Spinal cord (tissue), 10 donors: ENCODE results near the gene COL13A1. TPM values are rescaled to one million over a fixed set of nuclear protein-coding genes. Genes with fewer than 3 reads are reported as not detected.
A peak's percentile ranks its signal among the peaks of the same experiment; 100 is the strongest.

Experiments
- DNase-seq, 6 donors: peaks; one replicate each; pipeline versions ENCODE4 v3.0.0 to v3.0.0-alpha.2; 2013 to 2015; ENCODE audit warnings: low spot score in 6 of 6, low read depth in 4 of 6
- H3K27ac ChIP-seq: one replicate; pipeline ENCODE4 v1.5.1; 2013; ENCODE audit warnings: low read depth, low read length, control low read depth
- H3K27me3 ChIP-seq: one replicate; pipeline ENCODE4 v1.6.1; 2013; ENCODE audit warnings: low read length; ENCODE audit not compliant: control insufficient read depth, insufficient read depth
- H3K36me3 ChIP-seq: one replicate; pipeline ENCODE4 v1.6.1; 2013; ENCODE audit warnings: low read length; ENCODE audit not compliant: control insufficient read depth, insufficient read depth
- H3K4me1 ChIP-seq: one replicate; pipeline ENCODE4 v1.6.1; 2013; ENCODE audit warnings: low read length; ENCODE audit not compliant: control insufficient read depth, insufficient read depth
- H3K4me3 ChIP-seq: one replicate; pipeline ENCODE4 v1.5.1; 2013; ENCODE audit warnings: low read depth, low read length, control low read depth
- H3K9me3 ChIP-seq: one replicate; pipeline ENCODE4 v1.6.1; 2013; ENCODE audit warnings: low read length; ENCODE audit not compliant: control insufficient read depth, insufficient read depth
- WGBS: methylation state at CpG from one replicate; pipeline ENCODE4 v1.1.5; 2013; ENCODE audit warnings: missing lambda C conversion rate; ENCODE audit not compliant: insufficient coverage; 5-methylcytosine and 5-hydroxymethylcytosine counted together
- polyA plus RNA-seq, 2 donors: library from polyadenylated mRNA; unstranded; fragments of 120-200 nt; gene quantifications; one replicate each; pipeline ENCODE4 v1.2.1, GENCODE V29; 2013; ENCODE audit not compliant: insufficient read length in 2 of 2
- total RNA-seq, 2 donors: library from RNA; depleted of rRNA in 1 of 2; stranded (reverse); fragments of 120-200 nt in 1 of 2; fragments of >200 nt in 1 of 2; gene quantifications; one replicate each; pipeline versions ENCODE4 v1.2.3 to v1.2.4, GENCODE V29; 2013 to 2014
- donor health status: healthy.

Gene COL13A1
- total and polyA plus RNA-seq, 4 donors: 11.4 to 44.0 (median 22.1) TPM

DNA sequence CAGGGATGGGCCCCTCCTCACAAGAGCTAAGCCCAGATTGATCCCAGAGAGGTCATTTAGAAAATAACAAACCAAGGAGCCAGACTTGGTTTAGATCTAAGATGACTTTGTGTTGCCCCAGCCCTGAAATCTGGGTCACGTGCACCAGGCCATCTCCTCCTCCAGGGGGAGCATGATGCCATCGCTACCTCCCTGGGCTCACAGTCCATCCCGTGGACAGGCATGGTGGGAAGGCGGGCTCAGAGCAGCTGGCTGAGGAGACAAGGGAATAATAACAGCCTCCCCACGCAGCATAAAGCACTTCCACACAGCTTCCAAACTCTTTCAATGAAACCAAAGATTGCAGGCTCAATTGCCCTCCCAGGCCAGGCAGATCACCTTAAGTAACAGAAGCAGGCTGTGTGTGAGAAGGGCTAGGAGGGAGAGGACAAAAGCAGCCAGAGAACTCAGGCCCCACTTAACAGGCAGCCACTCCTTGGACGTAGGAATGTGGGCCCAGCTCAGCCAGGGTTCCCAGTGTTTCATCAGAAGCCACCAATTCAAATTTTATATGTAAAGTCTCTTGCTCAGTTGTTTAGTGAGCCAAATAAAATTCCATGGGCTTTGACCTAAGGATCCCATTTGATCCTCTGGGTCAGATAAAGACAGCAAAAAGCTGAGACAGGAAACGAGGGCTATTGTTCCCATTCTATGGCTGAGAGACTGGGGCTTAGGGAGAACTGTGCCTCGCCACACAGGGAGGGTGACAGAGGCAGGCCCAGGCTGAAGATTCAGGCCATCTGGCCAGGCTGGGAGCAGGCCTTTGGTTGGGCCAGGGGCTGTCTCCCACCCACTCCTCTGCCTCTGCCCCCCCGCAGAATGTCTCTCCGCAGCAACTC is 100.2 kb downstream of the COL13A1 start:
- Histone ChIP-seq H3K4me1 (peaks cover 35% of the 10 kb centered on the region), H3K27me3 (no peaks in the 10 kb centered on the region), H3K9me3 (no peaks in the 10 kb centered on the region), H3K4me3 (no peak overlapping the region), H3K36me3 (no peaks in the 10 kb centered on the region), H3K27ac (no peak overlapping the region)
- WGBS: 60% methylated on average over 7 of the region's 10 CpGs
- peak in 1 of 6 donors; percentile 66 for DNase-seq

DNA sequence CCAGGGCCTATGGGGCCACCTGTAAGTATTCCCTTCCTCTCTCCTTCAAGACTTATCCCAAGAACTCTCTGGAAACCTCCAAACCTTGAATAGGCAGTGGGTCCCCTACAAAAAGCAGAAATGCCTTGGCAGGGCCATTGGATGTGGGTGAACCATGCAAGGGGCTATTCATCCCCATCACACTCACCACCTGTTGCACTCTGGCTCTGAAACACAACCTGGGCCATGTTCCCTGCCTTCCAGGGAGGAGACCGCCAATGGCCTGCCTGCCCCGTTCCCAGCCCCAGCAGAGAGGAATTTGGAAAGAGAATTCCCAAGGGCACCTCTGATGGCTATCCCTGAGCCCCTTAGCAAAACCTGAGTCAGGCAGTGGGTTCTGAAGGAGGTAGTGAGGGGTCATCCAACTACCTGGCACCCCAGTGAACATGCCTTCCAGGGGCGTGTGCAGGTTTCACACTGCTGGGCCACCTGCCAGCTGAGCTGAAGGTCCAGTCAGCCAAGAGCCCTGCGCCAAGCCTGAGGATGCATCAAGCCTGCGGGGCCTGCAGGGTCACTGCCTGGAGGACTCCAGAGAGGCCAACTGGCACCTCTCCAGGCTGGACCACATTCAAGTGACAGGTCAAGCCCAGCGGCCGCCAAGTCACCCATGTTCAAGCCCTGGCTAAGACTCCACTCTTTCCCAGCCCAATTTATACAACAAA is 101.3 kb downstream of the COL13A1 start:
- Histone ChIP-seq H3K36me3 (no peaks in the 10 kb centered on the region), H3K9me3 (no peaks in the 10 kb centered on the region), H3K27ac (no peak overlapping the region), H3K4me3 (no peak overlapping the region), H3K27me3 (peaks cover 1% of the 10 kb centered on the region), H3K4me1 (peaks cover 27% of the 10 kb centered on the region)
- no peak for DNase-seq
- 80% methylated on average over 4 of the region's 7 CpGs for WGBS

DNA sequence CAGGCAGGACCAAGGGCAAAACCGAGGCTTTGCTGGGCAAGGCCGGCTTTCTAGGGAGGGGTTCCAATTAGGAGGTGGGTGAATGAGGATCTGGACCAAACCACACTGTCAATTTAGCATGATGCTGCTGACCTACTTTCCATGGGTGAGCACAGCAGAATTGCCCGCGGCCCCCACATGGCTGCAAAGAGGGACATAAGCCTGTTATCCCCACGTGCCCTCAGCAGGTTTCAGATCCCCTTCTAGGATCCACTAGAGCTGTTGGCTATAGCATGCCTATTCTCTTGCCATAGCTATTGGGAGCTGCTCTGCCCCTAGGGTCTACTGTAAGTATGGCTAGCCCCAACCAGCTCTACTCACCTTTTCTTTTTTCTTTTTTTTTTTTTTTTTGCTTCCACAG is 102.8 kb downstream of the COL13A1 start:
- H3K4me1 ChIP-seq: peaks cover 27% of the 10 kb centered on the region
- WGBS: 95% methylated on average over 4 of the region's 5 CpGs
- DNase-seq: no peak
- no peaks in the 10 kb centered on the region for H3K9me3 ChIP-seq
- H3K36me3 ChIP-seq: no peaks in the 10 kb centered on the region
- no peak overlapping the region for H3K4me3 ChIP-seq
- H3K27me3 ChIP-seq: peaks cover 2% of the 10 kb centered on the region
- H3K27ac ChIP-seq: no peak overlapping the region

DNA sequence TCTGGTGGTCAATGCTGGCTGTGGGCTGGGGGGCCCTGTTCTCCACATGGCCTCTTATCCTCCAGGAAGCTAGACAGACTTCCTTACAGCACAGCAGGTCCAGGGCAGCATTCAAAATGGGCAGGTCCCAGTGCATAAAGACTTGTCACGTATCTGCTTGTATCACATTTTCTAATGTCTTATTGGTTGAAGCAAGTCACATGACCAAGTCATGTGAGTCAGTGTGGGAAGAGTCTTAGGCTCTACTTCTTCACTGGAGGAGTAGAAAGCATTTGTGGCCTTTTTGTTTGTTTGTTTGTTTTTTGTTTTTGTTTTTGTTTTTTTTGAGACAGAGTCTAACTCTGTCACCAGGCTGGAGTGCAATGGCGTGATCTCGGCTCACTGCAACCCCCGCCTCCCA is 104.7 kb downstream of the COL13A1 start:
- H3K9me3 ChIP-seq: no peaks in the 10 kb centered on the region
- peaks cover 33% of the 10 kb centered on the region for H3K4me1 ChIP-seq
- 97% methylated on average over 4 of the region's 4 CpGs for WGBS
- no peak overlapping the region for H3K4me3 ChIP-seq
- no peaks in the 10 kb centered on the region for H3K36me3 ChIP-seq
- no peak for DNase-seq
- H3K27ac ChIP-seq: no peak overlapping the region
- peaks cover 2% of the 10 kb centered on the region for H3K27me3 ChIP-seq

DNA sequence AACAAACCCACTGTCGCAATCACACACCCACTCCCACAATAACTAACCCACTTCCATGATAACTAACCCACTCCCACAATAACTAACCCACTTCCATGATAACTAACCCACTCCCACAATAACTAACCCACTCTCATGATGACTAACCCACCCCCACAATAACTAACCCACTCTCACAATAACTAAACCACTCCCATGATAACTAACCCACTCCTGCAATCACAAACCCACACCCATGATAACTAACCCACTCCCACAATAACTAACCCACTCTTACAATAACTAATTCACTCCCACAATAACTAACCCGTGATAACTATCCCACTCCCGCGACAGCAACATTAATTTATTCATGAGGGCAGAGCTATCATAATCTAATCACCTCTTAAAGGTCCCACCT is 105.8 kb downstream of the COL13A1 start:
- Histone ChIP-seq H3K4me1 (peaks cover 33% of the 10 kb centered on the region), H3K4me3 (no peak overlapping the region), H3K9me3 (no peaks in the 10 kb centered on the region), H3K27me3 (peaks cover 2% of the 10 kb centered on the region), H3K27ac (no peak overlapping the region), H3K36me3 (no peaks in the 10 kb centered on the region)
- WGBS: 92% methylated on average over 4 of the region's 4 CpGs
- DNase-seq: no peak

DNA sequence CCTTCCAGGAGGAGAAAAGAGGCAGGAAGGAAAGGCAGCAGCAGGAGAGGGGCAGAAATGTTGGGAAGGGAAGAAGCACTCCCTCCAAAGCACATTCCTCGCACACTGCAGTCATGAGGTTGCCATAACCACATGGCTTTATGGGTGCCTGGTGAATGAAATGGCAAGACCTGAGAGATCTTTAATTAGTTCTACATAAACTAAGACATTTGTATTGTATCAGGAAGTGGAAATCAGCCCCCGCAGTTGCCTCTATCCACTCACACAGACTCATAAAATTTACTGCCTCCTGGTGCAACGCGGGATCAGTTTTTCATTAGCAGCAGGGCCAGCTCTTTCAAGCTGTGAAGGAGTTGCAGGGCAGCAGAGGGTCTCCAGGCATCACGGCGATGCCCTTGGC is 106.4 kb downstream of the COL13A1 start:
- peaks cover 2% of the 10 kb centered on the region for H3K27me3 ChIP-seq
- no peak overlapping the region for H3K27ac ChIP-seq
- DNase-seq: peak in 1 of 6 donors; percentile 69
- H3K4me1 ChIP-seq: peaks cover 34% of the 10 kb centered on the region
- no peaks in the 10 kb centered on the region for H3K36me3 ChIP-seq
- 42% methylated on average over 4 of the region's 6 CpGs for WGBS
- no peaks in the 10 kb centered on the region for H3K9me3 ChIP-seq
- H3K4me3 ChIP-seq: no peak overlapping the region

DNA sequence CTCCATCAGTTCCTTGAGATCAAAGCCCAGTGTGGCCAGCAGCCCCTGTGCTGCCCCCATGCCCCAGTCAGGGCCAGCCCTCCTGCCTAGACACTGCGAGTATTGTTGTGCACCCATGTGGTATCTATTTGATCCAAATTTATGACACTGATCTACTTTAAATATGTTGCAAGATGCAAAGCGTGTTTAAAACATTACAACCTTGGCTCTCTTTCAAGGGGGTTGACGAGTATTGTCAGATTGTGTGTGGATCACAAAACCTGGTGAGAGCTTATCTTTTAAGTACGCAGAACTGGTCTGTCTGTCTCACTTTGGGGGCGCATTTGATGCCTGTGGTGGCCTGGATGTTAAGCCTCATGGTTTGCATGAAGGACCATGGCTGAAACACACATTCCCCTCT is 108.9 kb downstream of the COL13A1 start:
- Histone ChIP-seq H3K27ac (no peak overlapping the region), H3K27me3 (peaks cover 2% of the 10 kb centered on the region), H3K9me3 (no peaks in the 10 kb centered on the region), H3K4me1 (peaks cover 50% of the 10 kb centered on the region), H3K4me3 (no peak overlapping the region), H3K36me3 (no peaks in the 10 kb centered on the region)
- WGBS: 100% methylated on average over 2 of the region's 5 CpGs
- DNase-seq: peak in 1 of 6 donors; percentile 61

DNA sequence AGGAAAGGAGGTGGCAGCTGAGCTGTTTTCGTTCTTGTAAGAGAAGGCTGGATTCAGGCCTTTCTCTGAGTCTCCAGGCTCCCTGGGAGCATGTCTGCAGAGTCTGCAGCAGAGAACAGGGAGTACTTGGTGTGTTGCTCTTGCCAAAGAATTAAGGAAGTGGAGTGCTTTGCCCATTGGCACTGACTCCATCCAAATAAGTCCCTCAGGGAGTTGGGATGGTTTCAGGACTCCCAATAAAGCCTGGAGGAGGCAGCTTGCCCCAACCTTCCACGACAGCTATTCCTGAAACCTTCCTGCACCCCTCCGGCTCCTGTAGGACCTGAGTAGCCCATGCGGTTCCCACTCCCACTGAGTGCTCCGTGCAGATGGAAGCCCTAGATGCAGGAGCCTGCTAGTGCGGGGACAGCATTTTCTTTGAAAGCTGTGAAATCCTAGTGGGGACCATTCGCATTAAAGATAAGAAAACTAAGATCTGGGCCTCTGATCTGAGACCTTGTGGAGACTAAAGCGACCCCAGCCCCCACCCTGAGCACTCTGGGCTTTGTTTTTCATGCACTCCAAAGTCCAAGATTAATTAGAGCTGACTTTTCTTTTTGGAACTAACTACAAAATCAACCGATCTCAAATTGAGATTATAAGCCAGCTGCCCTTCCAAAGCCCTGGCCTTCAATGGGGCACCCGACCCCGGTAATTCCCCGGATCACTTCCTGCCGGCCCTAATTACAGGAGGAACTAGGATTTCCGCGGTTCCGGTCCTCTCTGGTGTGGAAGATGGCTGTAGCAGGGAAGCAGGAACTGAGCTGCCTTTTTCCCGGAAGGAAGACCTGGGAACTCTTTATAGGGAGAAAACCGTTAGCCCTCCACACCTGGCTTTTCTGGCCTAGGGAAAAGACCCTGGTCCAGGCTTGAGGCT is 110.2 kb downstream of the COL13A1 start:
- Histone ChIP-seq H3K9me3 (no peaks in the 10 kb centered on the region), H3K4me1 (peaks cover 50% of the 10 kb centered on the region), H3K36me3 (no peaks in the 10 kb centered on the region), H3K27me3 (peaks cover 2% of the 10 kb centered on the region), H3K4me3 (no peak overlapping the region), H3K27ac (no peak overlapping the region)
- 69% methylated on average over 15 of the region's 18 CpGs for WGBS
- peak in 1 of 6 donors; percentile 79 for DNase-seq

DNA sequence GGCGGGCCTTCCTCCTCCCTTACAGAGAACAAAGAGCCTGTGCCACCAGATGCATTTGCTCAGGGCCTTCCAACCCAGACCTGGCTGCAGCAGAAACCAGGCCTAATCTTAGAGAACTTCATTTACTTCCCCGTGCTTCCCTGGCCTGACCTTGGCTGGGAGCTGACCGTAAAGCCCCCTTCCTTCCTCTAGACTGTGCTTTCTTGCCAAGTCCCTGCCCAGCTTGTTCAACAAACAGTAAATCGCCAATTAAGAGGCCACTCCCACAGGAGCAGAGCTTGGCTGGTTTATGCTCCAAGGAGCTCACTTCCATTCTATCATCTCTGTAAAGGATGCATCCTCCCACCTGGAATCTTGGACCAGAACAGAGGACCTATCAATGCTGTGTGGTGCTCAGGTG is 110.9 kb downstream of the COL13A1 start:
- no peak overlapping the region for H3K27ac ChIP-seq
- no peak overlapping the region for H3K4me3 ChIP-seq
- H3K9me3 ChIP-seq: no peaks in the 10 kb centered on the region
- DNase-seq: peak in 2 of 6 donors; percentile 39 to 49
- H3K36me3 ChIP-seq: no peaks in the 10 kb centered on the region
- H3K27me3 ChIP-seq: peaks cover 2% of the 10 kb centered on the region
- peaks cover 50% of the 10 kb centered on the region for H3K4me1 ChIP-seq
- WGBS: 33% methylated on average over 3 of the region's 4 CpGs
